ENCODE measurements around the gene RTL5. TPM values are rescaled to one million over a fixed set of nuclear protein-coding genes. Genes with fewer than 3 reads are reported as not detected.

RTL5 gene
- total RNA-seq, 5 donors from 2014 or later (not counting 1 experiment from before 2014, with no cell fraction given) = 0.98 to 8.7 (median 3.4) TPM

- H3K4me3 ChIP-seq (ENCODE audit: control insufficient read depth in 1 of 2, extremely low read depth in 1 of 2, low read length in 1 of 2) = peak overlapping the region; percentile 40 to 62
- peak; percentile 34 to 88 (median 66) for DNase-seq
- H3K36me3 Mint-ChIP-seq = no peaks in the 10 kb centered on the region
- no peaks in the 10 kb centered on the region for H3K36me3 ChIP-seq (ENCODE audit: control insufficient read depth in 2 of 2, extremely low read depth in 1 of 2, insufficient read depth in 1 of 2, low read length in 1 of 2)
- H3K9me3 Mint-ChIP-seq = no peaks in the 10 kb centered on the region
- H3K4me1 ChIP-seq (ENCODE audit: control insufficient read depth in 1 of 2, extremely low read depth in 1 of 2, insufficient read depth in 2 of 2, low read length in 2 of 2) = peaks cover 13 to 63% of the 10 kb centered on the region in 2 experiments
- peak overlapping the region; percentile 91 for H3K27ac ChIP-seq (ENCODE audit: low read length)
- H3K27me3 Mint-ChIP-seq = peaks cover 6 to 29% of the 10 kb centered on the region in 2 donors
- H3K4me1 Mint-ChIP-seq = peaks cover 35 to 71% (median 64%) of the 10 kb centered on the region in 3 donors
- peak overlapping the region; percentile 66 to 88 for H3K27ac Mint-ChIP-seq
- ATAC-seq (replicated peaks in 1 of 4) = peak; percentile 79 to 89 (median 79)
- no peaks in the 10 kb centered on the region for H3K9me3 ChIP-seq
- peaks cover 0 to 5% of the 10 kb centered on the region in 2 experiments for H3K27me3 ChIP-seq (replicated peaks in 1 of 2; ENCODE audit: control insufficient read depth in 2 of 2, extremely low read depth in 1 of 2, insufficient read depth in 2 of 2, low read length in 1 of 2)
- 0% methylated on average over 1 of the region's 9 CpGs for WGBS (ENCODE audit: insufficient coverage)
- ChIA-PET CTCF (interaction anchor here in 1 of 2 donors (0.6 to 0.8 kb wide), 3 partner anchors 13 to 83 kb away, joined by 3 read pairs; no protein-coding TSS in a partner anchor), POLR2A (no interaction called here)
- peak overlapping the region; percentile 73 to 84 (median 75) for H3K4me3 Mint-ChIP-seq
Measured at GRCh38 chrX:72100824-72101351, 30.8 kb downstream of the RTL5 start.

- peak overlapping the region; percentile 73 to 84 (median 75) for H3K4me3 Mint-ChIP-seq
- DNase-seq = peak in 11 of 35 experiments; percentile 11 to 62 (median 21)
- Histone ChIP-seq H3K9me3 (no peaks in the 10 kb centered on the region), H3K27me3 (replicated peaks in 1 of 2; ENCODE audit: control insufficient read depth in 2 of 2, extremely low read depth in 1 of 2, insufficient read depth in 2 of 2, low read length in 1 of 2) (peaks cover 0 to 5% of the 10 kb centered on the region in 2 experiments), H3K4me3 (ENCODE audit: control insufficient read depth in 1 of 2, extremely low read depth in 1 of 2, low read length in 1 of 2) (peak overlapping the region in 1 of 2 donors; percentile 62), H3K4me1 (ENCODE audit: control insufficient read depth in 1 of 2, extremely low read depth in 1 of 2, insufficient read depth in 2 of 2, low read length in 2 of 2) (peaks cover 11 to 63% of the 10 kb centered on the region in 2 experiments), H3K27ac (ENCODE audit: low read length) (peak overlapping the region; percentile 91), H3K36me3 (ENCODE audit: control insufficient read depth in 2 of 2, extremely low read depth in 1 of 2, insufficient read depth in 1 of 2, low read length in 1 of 2) (no peaks in the 10 kb centered on the region)
- CTCF ChIA-PET = interaction anchor here (0.6 kb wide), 2 partner anchors 27 to 82 kb away, joined by 3 read pairs; no protein-coding TSS in a partner anchor
- H3K27ac Mint-ChIP-seq = peak overlapping the region; percentile 49 to 88
- no peaks in the 10 kb centered on the region for H3K36me3 Mint-ChIP-seq
- 0% methylated on average over 1 of the region's 13 CpGs for WGBS (ENCODE audit: insufficient coverage)
- peaks cover 6 to 32% of the 10 kb centered on the region in 2 donors for H3K27me3 Mint-ChIP-seq
- no peaks in the 10 kb centered on the region for H3K9me3 Mint-ChIP-seq
- POLR2A ChIA-PET = no interaction called here
- H3K4me1 Mint-ChIP-seq = peaks cover 37 to 71% (median 62%) of the 10 kb centered on the region in 3 donors
- ATAC-seq (replicated peaks in 1 of 4) = peak in 3 of 4 experiments; percentile 21 to 31 (median 31)
Measured at GRCh38 chrX:72100051-72100755, 31.5 kb downstream of the RTL5 start.

GRCh38 chrX:72097098-72097497 lies 34.6 kb downstream of the RTL5 start:
- H3K4me3 Mint-ChIP-seq = no peak overlapping the region
- peaks cover 32 to 58% (median 45%) of the 10 kb centered on the region in 3 donors for H3K4me1 Mint-ChIP-seq
- no peak overlapping the region for H3K27ac ChIP-seq (ENCODE audit: low read length)
- H3K9me3 Mint-ChIP-seq = no peaks in the 10 kb centered on the region
- no peaks in the 10 kb centered on the region for H3K36me3 ChIP-seq (ENCODE audit: control insufficient read depth in 2 of 2, extremely low read depth in 1 of 2, insufficient read depth in 1 of 2, low read length in 1 of 2)
- no peaks in the 10 kb centered on the region for H3K36me3 Mint-ChIP-seq
- CTCF ChIA-PET = no interaction called here
- ATAC-seq (replicated peaks in 1 of 4) (no peak), DNase-seq (no peak)
- H3K4me1 ChIP-seq (ENCODE audit: control insufficient read depth in 1 of 2, extremely low read depth in 1 of 2, insufficient read depth in 2 of 2, low read length in 2 of 2) = peaks cover 11 to 47% of the 10 kb centered on the region in 2 experiments
- peaks cover 6 to 30% of the 10 kb centered on the region in 2 donors for H3K27me3 Mint-ChIP-seq
- H3K4me3 ChIP-seq (ENCODE audit: control insufficient read depth in 1 of 2, extremely low read depth in 1 of 2, low read length in 1 of 2) = no peak overlapping the region
- H3K27me3 ChIP-seq (replicated peaks in 1 of 2; ENCODE audit: control insufficient read depth in 2 of 2, extremely low read depth in 1 of 2, insufficient read depth in 2 of 2, low read length in 1 of 2) = peaks cover 0 to 5% of the 10 kb centered on the region in 2 experiments
- no peak overlapping the region for H3K27ac Mint-ChIP-seq
- no CpG with 5 or more reads among the region's 3 CpGs for whole genome bisulfite sequencing (ENCODE audit: insufficient coverage)
- POLR2A ChIA-PET = no interaction called here
- H3K9me3 ChIP-seq = no peaks in the 10 kb centered on the region

GRCh38 chrX:72095370-72095769 lies 36.3 kb downstream of the RTL5 start:
- Histone ChIP-seq H3K4me1 (ENCODE audit: control insufficient read depth in 1 of 2, extremely low read depth in 1 of 2, insufficient read depth in 2 of 2, low read length in 2 of 2) (peaks cover 3 to 30% of the 10 kb centered on the region in 2 experiments), H3K4me3 (ENCODE audit: control insufficient read depth in 1 of 2, extremely low read depth in 1 of 2, low read length in 1 of 2) (no peak overlapping the region), H3K9me3 (no peaks in the 10 kb centered on the region), H3K36me3 (ENCODE audit: control insufficient read depth in 2 of 2, extremely low read depth in 1 of 2, insufficient read depth in 1 of 2, low read length in 1 of 2) (no peaks in the 10 kb centered on the region), H3K27me3 (replicated peaks in 1 of 2; ENCODE audit: control insufficient read depth in 2 of 2, extremely low read depth in 1 of 2, insufficient read depth in 2 of 2, low read length in 1 of 2) (no peaks in the 10 kb centered on the region), H3K27ac (ENCODE audit: low read length) (peak overlapping the region; percentile 92)
- peaks cover 15 to 41% (median 28%) of the 10 kb centered on the region in 3 donors for H3K4me1 Mint-ChIP-seq
- H3K27ac Mint-ChIP-seq = peak overlapping the region; percentile 56 to 89
- H3K27me3 Mint-ChIP-seq = peaks cover 6 to 32% of the 10 kb centered on the region in 2 donors
- CTCF ChIA-PET = interaction anchor here in 1 of 2 donors (0.7 to 1.2 kb wide), 3 partner anchors 10 to 48 kb away, joined by 3 to 7 read pairs (median 5); no protein-coding TSS in a partner anchor
- DNase-seq (no peak), ATAC-seq (replicated peaks in 1 of 4) (no peak)
- no peaks in the 10 kb centered on the region for H3K36me3 Mint-ChIP-seq
- POLR2A ChIA-PET = interaction anchor here in 1 of 2 donors (1.4 kb wide), 1 partner anchor 10 kb away, joined by 6 read pairs; no protein-coding TSS in a partner anchor
- H3K9me3 Mint-ChIP-seq = no peaks in the 10 kb centered on the region
- no peak overlapping the region for H3K4me3 Mint-ChIP-seq
- WGBS (ENCODE audit: insufficient coverage) = no CpG with 5 or more reads among the region's 2 CpGs

- no peaks in the 10 kb centered on the region for H3K9me3 Mint-ChIP-seq
- Histone ChIP-seq H3K9me3 (no peaks in the 10 kb centered on the region), H3K36me3 (ENCODE audit: control insufficient read depth in 2 of 2, extremely low read depth in 1 of 2, insufficient read depth in 1 of 2, low read length in 1 of 2) (no peaks in the 10 kb centered on the region), H3K4me3 (ENCODE audit: control insufficient read depth in 1 of 2, extremely low read depth in 1 of 2, low read length in 1 of 2) (no peak overlapping the region), H3K27me3 (replicated peaks in 1 of 2; ENCODE audit: control insufficient read depth in 2 of 2, extremely low read depth in 1 of 2, insufficient read depth in 2 of 2, low read length in 1 of 2) (no peaks in the 10 kb centered on the region), H3K4me1 (ENCODE audit: control insufficient read depth in 1 of 2, extremely low read depth in 1 of 2, insufficient read depth in 2 of 2, low read length in 2 of 2) (peaks cover 0 to 25% of the 10 kb centered on the region in 2 experiments), H3K27ac (ENCODE audit: low read length) (peak overlapping the region; percentile 92)
- WGBS (ENCODE audit: insufficient coverage) = 62% methylated on average over 2 of the region's 4 CpGs
- DNase-seq = peak in 34 of 35 experiments; percentile 41 to 84 (median 69)
- ChIA-PET POLR2A (interaction anchor here in 1 of 2 donors (1.4 kb wide), 1 partner anchor 11 kb away, joined by 6 read pairs; no protein-coding TSS in a partner anchor), CTCF (interaction anchor here (0.6 to 1.2 kb wide), 6 partner anchors 10 to 73 kb away, joined by 3 to 7 read pairs (median 4); no protein-coding TSS in a partner anchor)
- no peaks in the 10 kb centered on the region for H3K36me3 Mint-ChIP-seq
- ATAC-seq (replicated peaks in 1 of 4) = peak; percentile 58 to 95 (median 80)
- H3K4me3 Mint-ChIP-seq = no peak overlapping the region
- H3K27me3 Mint-ChIP-seq = peaks cover 6 to 32% of the 10 kb centered on the region in 2 donors
- H3K4me1 Mint-ChIP-seq = peaks cover 10 to 36% (median 23%) of the 10 kb centered on the region in 3 donors
- H3K27ac Mint-ChIP-seq = peak overlapping the region; percentile 56 to 89
Measured at GRCh38 chrX:72094894-72095293, 36.8 kb downstream of the RTL5 start.

- no peak for DNase-seq
- CTCF ChIA-PET = no interaction called here
- peaks cover 0 to 27% of the 10 kb centered on the region in 2 donors for H3K27me3 Mint-ChIP-seq
- no peaks in the 10 kb centered on the region for H3K9me3 ChIP-seq
- H3K27me3 ChIP-seq (replicated peaks in 1 of 2; ENCODE audit: control insufficient read depth in 2 of 2, extremely low read depth in 1 of 2, insufficient read depth in 2 of 2, low read length in 1 of 2) = no peaks in the 10 kb centered on the region
- no peak overlapping the region for H3K27ac Mint-ChIP-seq
- POLR2A ChIA-PET = no interaction called here
- no peaks in the 10 kb centered on the region for H3K9me3 Mint-ChIP-seq
- H3K36me3 Mint-ChIP-seq = no peaks in the 10 kb centered on the region
- peaks cover 0 to 2% (median 0%) of the 10 kb centered on the region in 3 donors for H3K4me1 Mint-ChIP-seq
- H3K4me3 ChIP-seq (ENCODE audit: control insufficient read depth in 1 of 2, extremely low read depth in 1 of 2, low read length in 1 of 2) = no peak overlapping the region
- no peak overlapping the region for H3K27ac ChIP-seq (ENCODE audit: low read length)
- H3K4me3 Mint-ChIP-seq = no peak overlapping the region
- WGBS (ENCODE audit: insufficient coverage) = 83% methylated on average over 2 of the region's 3 CpGs
- H3K36me3 ChIP-seq (ENCODE audit: control insufficient read depth in 2 of 2, extremely low read depth in 1 of 2, insufficient read depth in 1 of 2, low read length in 1 of 2) = no peaks in the 10 kb centered on the region
- no peaks in the 10 kb centered on the region for H3K4me1 ChIP-seq (ENCODE audit: control insufficient read depth in 1 of 2, extremely low read depth in 1 of 2, insufficient read depth in 2 of 2, low read length in 2 of 2)
- no peak for ATAC-seq (replicated peaks in 1 of 4)
Measured at GRCh38 chrX:72089254-72089653, 42.5 kb downstream of the RTL5 start.
